IgD-negative memory B cell (primary cell): ENCODE data around the gene SH2D3A. TPM values are rescaled to one million over a fixed set of nuclear protein-coding genes. Genes with fewer than 3 reads are reported as not detected.
A peak's percentile ranks its signal among the peaks of the same experiment; 100 is the strongest.
"Not testable (repeated sequence)": the region's sequence is repeated elsewhere in the genome, so short reads cannot be mapped to it uniquely, and the experiment has no call there.

Experiments used
- H3K27ac Mint-ChIP-seq, 3 donors: one replicate each; pipeline ENCODE4 v1.8.0; 2020 to 2022; ENCODE audit warnings: mild to moderate bottlenecking in 3 of 3, mixed read lengths in 3 of 3, moderate library complexity in 1 of 3
- H3K27me3 Mint-ChIP-seq: one replicate; pipeline ENCODE4 v1.8.0; 2021; ENCODE audit warnings: mixed read lengths
- H3K36me3 Mint-ChIP-seq: one replicate; pipeline ENCODE4 v1.8.0; 2020; ENCODE audit warnings: mild to moderate bottlenecking, mixed read lengths
- H3K4me1 Mint-ChIP-seq, 3 donors: one replicate each; pipeline ENCODE4 v1.8.0; 2020 to 2022; ENCODE audit warnings: mixed read lengths in 3 of 3, mild to moderate bottlenecking in 1 of 3
- H3K4me3 Mint-ChIP-seq, 4 donors: one replicate each; pipeline ENCODE4 v1.8.0; 2020 to 2022; ENCODE audit warnings: mild to moderate bottlenecking in 4 of 4, mixed read lengths in 4 of 4, moderate library complexity in 3 of 4
- H3K9me3 Mint-ChIP-seq, 3 donors: one replicate each; pipeline ENCODE4 v1.8.0; 2020 to 2021; ENCODE audit warnings: mixed read lengths in 3 of 3, mild to moderate bottlenecking in 1 of 3
- polyA plus RNA-seq: library from polyadenylated mRNA; unstranded; fragments of 300-500 nt; fragmentation: Illumina TruSeq; gene quantifications from one replicate; pipeline ENCODE4 v1.2.3, GENCODE V29; 2021

The SH2D3A gene
- polyA plus RNA-seq, 1 donor from 2014 or later = 32.7 TPM

GRCh38 chr19:6760606-6761005 is 6.6 kb downstream of the SH2D3A start:
- H3K9me3 Mint-ChIP-seq = no peaks in the 10 kb centered on the region
- peaks cover 0 to 20% (median 11%) of the 10 kb centered on the region in 3 donors for H3K4me1 Mint-ChIP-seq
- no peak overlapping the region for H3K27ac Mint-ChIP-seq
- peaks cover 5% of the 10 kb centered on the region for H3K36me3 Mint-ChIP-seq
- no peaks in the 10 kb centered on the region for H3K27me3 Mint-ChIP-seq
- H3K4me3 Mint-ChIP-seq = no peak overlapping the region

DNA sequence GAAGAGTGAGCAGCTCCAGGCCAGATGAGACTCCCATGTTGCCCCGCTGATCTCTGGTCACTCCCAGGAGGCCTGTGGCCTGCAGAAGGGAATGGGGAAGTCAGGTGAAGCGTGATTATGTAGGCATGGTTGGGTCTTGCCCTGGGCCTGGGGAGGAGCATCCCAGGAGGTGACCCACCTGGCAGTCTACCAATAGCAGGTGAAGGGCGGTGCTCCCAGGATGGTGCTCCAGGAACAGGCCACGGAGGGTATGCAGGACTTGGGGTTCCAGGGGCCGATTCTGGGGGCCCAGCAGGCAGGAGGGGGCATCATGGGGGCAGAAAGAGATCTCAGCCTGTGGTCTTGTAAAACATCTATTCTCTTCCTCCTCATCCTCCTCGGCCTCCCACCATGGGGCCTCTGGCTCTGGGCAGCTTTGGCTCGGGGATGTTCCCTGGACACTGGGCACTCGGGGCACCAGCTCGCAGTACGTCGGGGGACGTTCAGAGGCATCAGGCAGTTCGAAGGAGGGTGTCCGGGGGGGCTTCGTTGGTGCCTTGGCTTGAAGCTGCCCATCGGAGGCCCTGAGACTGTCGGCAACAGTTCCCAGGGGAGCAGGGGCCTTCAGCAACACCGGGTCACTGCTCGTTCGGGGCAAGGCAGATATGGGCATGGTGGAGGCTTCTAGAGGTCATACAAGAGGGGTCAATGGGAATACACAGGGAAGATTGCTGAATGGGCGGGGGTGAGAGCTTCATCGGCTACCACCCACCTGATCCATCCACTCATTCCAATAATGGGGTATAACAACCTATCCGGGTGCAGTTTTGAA is 12.4 kb downstream of the SH2D3A start:
- H3K4me3 Mint-ChIP-seq = peak overlapping the region in 1 of 4 donors; percentile 75

GRCh38 chr19:6754136-6754535 is 13.1 kb downstream of the SH2D3A start:
- Mint-ChIP-seq H3K4me1 (peaks cover 0 to 24% (median 15%) of the 10 kb centered on the region in 3 donors), H3K27me3 (no peaks in the 10 kb centered on the region), H3K4me3 (no peak overlapping the region), H3K9me3 (no peaks in the 10 kb centered on the region), H3K36me3 (peaks cover 7% of the 10 kb centered on the region), H3K27ac (no peak overlapping the region)

More for the DNA sequence above, 12.4 kb downstream of the SH2D3A start:
- H3K36me3 Mint-ChIP-seq = peaks cover 8% of the 10 kb centered on the region
- peaks cover 0 to 24% (median 15%) of the 10 kb centered on the region in 3 donors for H3K4me1 Mint-ChIP-seq
- H3K27me3 Mint-ChIP-seq = no peaks in the 10 kb centered on the region
- no peaks in the 10 kb centered on the region for H3K9me3 Mint-ChIP-seq
- H3K27ac Mint-ChIP-seq = peak overlapping the region in 1 of 3 donors; percentile 73

DNA sequence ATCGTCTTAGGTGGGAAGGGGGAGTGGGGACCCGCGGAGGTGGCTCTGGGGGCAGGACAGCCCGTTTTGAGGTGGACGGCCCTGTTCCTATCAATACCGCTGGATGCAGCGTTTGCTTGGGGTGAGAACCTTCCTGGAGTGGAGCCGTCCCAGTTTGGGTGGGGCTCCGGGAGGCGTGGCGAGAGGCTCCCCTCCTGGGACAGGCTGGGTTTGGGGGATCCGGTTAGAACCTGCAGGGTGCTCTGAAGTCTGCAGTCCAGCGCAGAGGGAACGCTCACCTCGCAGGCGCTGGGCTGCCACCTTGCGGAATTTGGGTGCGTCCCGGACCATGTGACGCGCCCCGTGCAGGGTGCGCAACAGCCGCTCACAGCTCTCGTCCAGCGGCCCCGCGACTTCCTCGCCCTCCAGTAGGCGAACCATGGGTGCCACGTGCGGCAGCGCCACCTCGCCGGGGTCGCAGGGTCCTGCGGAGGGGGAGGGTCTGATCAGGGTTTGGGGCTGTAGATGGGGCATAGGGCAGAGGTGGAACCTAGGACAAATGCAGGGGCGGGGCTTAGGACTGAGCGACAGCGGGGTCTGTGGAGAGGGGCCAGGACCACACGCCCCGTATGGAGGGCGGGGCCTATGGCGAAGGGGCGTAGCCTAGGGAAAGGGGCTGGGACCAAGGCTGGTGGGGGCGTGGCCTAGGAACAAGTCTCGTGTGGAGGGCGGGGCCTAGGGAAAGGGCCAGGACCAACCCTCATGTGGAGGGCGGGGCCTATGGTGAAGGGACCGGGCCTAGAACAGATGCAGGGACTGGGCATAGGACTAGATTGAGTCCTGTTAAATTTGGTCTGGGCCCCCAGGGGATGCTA is 13.8 kb downstream of the SH2D3A start:
- H3K4me3 Mint-ChIP-seq = peak overlapping the region; percentile 65 to 93 (median 82)
- H3K4me1 Mint-ChIP-seq = peaks cover 0 to 21% (median 14%) of the 10 kb centered on the region in 3 donors
- peaks cover 5% of the 10 kb centered on the region for H3K36me3 Mint-ChIP-seq
- peak overlapping the region; percentile 73 to 84 (median 80) for H3K27ac Mint-ChIP-seq
- H3K9me3 Mint-ChIP-seq = no peaks in the 10 kb centered on the region
- no peaks in the 10 kb centered on the region for H3K27me3 Mint-ChIP-seq

DNA sequence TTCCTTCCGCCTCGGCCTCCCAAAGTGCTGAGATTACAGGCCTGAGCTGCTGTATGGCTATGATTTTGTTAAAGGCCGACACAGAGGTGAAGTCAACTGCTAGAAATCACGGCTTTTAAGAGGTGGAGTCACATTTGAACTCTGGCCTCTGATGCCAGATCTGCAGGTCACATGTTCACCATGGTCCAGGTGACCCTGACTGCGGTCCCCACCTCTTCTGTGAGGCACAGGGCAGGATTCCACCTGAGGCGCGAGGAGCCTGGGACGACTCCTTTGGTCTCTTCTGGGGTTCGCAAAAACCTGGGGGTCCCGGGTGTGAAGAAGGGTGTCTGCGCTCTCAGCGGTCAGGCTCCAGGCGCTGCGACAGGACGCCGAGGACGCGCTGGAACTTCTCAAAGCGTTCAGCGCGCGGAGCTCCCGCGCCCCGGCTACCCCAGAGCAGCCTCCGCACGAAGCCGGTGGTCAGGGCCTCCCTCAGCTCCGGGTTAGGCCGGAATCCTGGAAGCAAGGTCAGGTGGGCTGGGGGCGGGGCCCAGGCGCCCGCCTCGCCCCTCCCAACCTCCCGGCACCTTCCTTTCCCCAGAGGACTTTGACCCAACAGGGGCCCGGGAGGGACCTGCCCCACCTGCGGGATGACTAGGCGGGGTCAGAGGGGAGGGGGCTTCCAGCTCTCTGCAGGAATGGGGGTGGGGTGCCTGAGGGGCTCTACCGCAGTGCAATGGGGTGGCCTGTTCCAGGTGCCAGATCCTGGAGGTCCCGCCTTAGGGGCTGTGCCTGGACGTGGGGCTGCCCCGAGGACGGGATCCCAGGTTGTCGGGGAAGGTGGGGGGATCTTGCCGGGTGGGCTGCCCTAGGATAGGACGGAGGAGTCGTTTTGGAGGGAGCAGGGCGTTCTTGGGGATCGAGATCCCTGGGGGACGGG is 14.7 kb downstream of the SH2D3A start:
- peaks cover 0 to 16% (median 11%) of the 10 kb centered on the region in 3 donors for H3K4me1 Mint-ChIP-seq
- H3K27ac Mint-ChIP-seq = peak overlapping the region in 2 of 3 donors; percentile 73 to 84
- no peaks in the 10 kb centered on the region for H3K9me3 Mint-ChIP-seq
- peaks cover 5% of the 10 kb centered on the region for H3K36me3 Mint-ChIP-seq
- H3K4me3 Mint-ChIP-seq = peak overlapping the region in 2 of 4 donors; percentile 65 to 93
- no peaks in the 10 kb centered on the region for H3K27me3 Mint-ChIP-seq

GRCh38 chr19:6751189-6751588 is 16.0 kb downstream of the SH2D3A start:
- no peaks in the 10 kb centered on the region for H3K27me3 Mint-ChIP-seq
- H3K36me3 Mint-ChIP-seq = peaks cover 7% of the 10 kb centered on the region
- H3K9me3 Mint-ChIP-seq = no peaks in the 10 kb centered on the region
- H3K27ac Mint-ChIP-seq = peak overlapping the region in 1 of 3 donors; percentile 23
- H3K4me1 Mint-ChIP-seq = peaks cover 0 to 9% (median 8%) of the 10 kb centered on the region in 3 donors
- H3K4me3 Mint-ChIP-seq = no peak overlapping the region

DNA sequence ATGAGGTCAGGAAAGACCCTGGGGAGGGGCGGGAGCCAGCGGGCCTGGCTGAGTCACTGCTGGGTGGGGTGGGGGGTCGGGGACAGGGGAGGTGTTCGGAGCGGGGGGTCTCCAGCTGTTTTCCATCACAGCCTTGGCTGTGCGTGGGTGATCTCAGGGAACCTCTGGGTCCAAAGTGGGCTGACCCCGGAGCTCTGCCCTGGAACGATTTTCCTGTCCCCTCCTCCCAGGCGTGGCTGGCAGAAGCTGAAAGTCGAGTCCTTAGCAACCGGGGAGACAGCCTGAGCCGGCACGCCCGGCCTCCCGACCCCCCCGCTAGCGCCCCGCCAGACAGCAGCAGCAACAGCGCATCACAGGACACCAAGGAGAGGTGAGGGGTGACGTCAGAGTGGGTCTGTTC is 17.2 kb downstream of the SH2D3A start:
- Mint-ChIP-seq H3K36me3 (peaks cover 8% of the 10 kb centered on the region), H3K9me3 (no peaks in the 10 kb centered on the region), H3K27ac (no peak overlapping the region), H3K27me3 (no peaks in the 10 kb centered on the region), H3K4me1 (peaks cover 0 to 9% (median 8%) of the 10 kb centered on the region in 3 donors), H3K4me3 (no peak overlapping the region)

DNA sequence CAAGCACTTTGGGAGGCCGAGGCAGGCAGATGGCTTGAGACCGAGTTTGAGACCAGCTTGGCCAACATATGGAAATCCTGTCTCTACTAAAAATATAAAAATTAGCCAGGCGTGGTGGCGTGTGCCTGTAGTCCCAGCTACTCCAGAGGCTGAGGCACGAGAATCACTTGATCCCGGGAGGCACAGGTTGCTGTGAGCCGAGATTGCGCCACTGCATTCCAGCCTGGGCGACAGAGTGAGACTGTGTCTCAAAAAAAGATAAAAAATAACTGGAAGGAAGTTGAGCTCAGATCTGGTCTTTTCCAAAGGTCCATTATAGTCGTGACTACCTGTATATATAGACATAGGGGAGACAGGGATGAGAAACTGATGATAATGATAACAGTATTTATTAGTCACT is 18.7 kb downstream of the SH2D3A start:
- not testable (repeated sequence) for H3K4me1 Mint-ChIP-seq, H3K9me3 Mint-ChIP-seq, H3K4me3 Mint-ChIP-seq, H3K27me3 Mint-ChIP-seq, H3K36me3 Mint-ChIP-seq
- peak overlapping the region in 1 of 3 donors; percentile 43 for H3K27ac Mint-ChIP-seq

GRCh38 chr19:6745965-6746364 is 21.3 kb downstream of the SH2D3A start:
- no peaks in the 10 kb centered on the region for H3K9me3 Mint-ChIP-seq
- H3K4me3 Mint-ChIP-seq = no peak overlapping the region
- no peaks in the 10 kb centered on the region for H3K27me3 Mint-ChIP-seq
- no peak overlapping the region for H3K27ac Mint-ChIP-seq
- peaks cover 5% of the 10 kb centered on the region for H3K36me3 Mint-ChIP-seq
- H3K4me1 Mint-ChIP-seq = peaks cover 7 to 10% (median 7%) of the 10 kb centered on the region in 3 donors

DNA sequence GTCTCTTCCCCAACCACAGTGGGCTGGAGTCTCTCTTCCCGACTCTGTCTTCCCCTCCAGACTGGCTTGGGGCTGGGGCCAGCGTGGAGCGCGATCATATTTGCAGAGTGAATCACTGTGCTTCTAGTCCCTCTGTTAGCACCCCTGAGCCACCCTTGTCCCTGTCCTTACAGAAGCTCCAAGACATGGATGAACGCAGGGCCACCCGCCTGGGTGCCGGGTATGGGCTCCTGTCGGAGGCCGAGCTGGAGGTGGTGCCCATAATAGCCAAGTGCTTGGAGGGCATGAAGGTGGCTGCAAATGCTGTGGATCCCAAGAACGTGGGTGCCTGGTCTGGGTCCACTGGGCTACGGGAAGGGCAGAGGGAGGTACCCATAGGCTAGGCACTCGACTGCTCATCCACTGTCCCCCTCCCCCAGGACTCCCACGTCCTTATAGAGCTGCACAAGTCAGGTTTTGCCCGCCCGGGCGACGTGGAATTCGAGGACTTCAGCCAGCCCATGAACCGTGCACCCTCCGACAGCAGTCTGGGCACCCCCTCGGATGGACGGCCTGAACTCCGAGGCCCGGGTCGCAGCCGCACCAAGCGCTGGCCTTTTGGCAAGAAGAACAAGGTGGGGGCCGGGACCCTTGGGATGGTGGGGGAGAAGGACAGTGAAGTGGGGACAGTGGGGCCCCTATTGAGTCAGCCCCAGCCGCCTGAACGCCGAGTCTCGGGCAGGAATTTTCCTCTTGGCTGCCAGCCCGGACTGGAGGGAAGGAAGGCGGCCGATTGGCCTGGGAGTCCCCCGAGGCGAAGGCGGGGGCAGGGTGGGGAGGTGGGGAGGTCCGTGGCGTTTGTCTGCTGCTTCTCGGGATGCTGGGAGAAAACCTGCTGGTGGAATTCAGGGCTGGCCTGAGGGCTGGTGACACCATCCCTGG is 22.6 kb downstream of the SH2D3A start:
- peaks cover 5% of the 10 kb centered on the region for H3K36me3 Mint-ChIP-seq
- H3K4me1 Mint-ChIP-seq = peaks cover 8 to 13% (median 10%) of the 10 kb centered on the region in 3 donors
- H3K9me3 Mint-ChIP-seq = no peaks in the 10 kb centered on the region
- H3K4me3 Mint-ChIP-seq = no peak overlapping the region
- H3K27me3 Mint-ChIP-seq = no peaks in the 10 kb centered on the region
- H3K27ac Mint-ChIP-seq = no peak overlapping the region

GRCh38 chr19:6743714-6744380 is 23.4 kb downstream of the SH2D3A start:
- Mint-ChIP-seq H3K36me3 (peaks cover 5% of the 10 kb centered on the region), H3K27ac (no peak overlapping the region), H3K27me3 (no peaks in the 10 kb centered on the region), H3K4me3 (peak overlapping the region in 2 of 4 donors; percentile 17 to 52), H3K9me3 (no peaks in the 10 kb centered on the region), H3K4me1 (peaks cover 8 to 14% (median 14%) of the 10 kb centered on the region in 3 donors)

GRCh38 chr19:6743066-6743465 is 24.2 kb downstream of the SH2D3A start:
- H3K4me1 Mint-ChIP-seq = peaks cover 14 to 22% (median 22%) of the 10 kb centered on the region in 3 donors
- H3K27ac Mint-ChIP-seq = peak overlapping the region in 1 of 3 donors; percentile 69
- no peaks in the 10 kb centered on the region for H3K9me3 Mint-ChIP-seq
- no peaks in the 10 kb centered on the region for H3K27me3 Mint-ChIP-seq
- peak overlapping the region in 1 of 4 donors; percentile 19 for H3K4me3 Mint-ChIP-seq
- H3K36me3 Mint-ChIP-seq = peaks cover 5% of the 10 kb centered on the region
